CD14-positive monocyte (primary cell): Measurements from ENCODE around the gene IGLL5. TPM values are rescaled to one million over a fixed set of nuclear protein-coding genes. Genes with fewer than 3 reads are reported as not detected.
A peak's percentile ranks its signal among the peaks of the same experiment; 100 is the strongest.

Experiments used
- DNase-seq, 3 donors: peaks; one replicate each; pipeline ENCODE4 v3.0.0-alpha.2; 2011 to 2022
- H2AFZ ChIP-seq: 2 replicates; pipeline ENCODE4 v1.6.0; 2012; ENCODE audit warnings: mild to moderate bottlenecking, low read depth, low read length, inconsistent platforms; ENCODE audit not compliant: insufficient read depth, poor library complexity, severe bottlenecking
- H3K27ac ChIP-seq, 2 donors: 1 replicate in 1 of 2; 2 replicates in 1 of 2; pipeline ENCODE4 v1.5.1; 2012 to 2013; ENCODE audit warnings: low read length in 2 of 2, control low read depth in 1 of 2, inconsistent platforms in 1 of 2, low read depth in 1 of 2, mild to moderate bottlenecking in 1 of 2
- H3K27me3 ChIP-seq, 2 donors: one replicate each; pipeline versions ENCODE4 v1.6.0 to v1.6.1; 2011 to 2013; ENCODE audit warnings: low read length in 2 of 2; ENCODE audit not compliant: control insufficient read depth in 2 of 2, insufficient read depth in 2 of 2
- H3K36me3 ChIP-seq, 2 donors: replicated peaks in 1 of 2; 1 replicate in 1 of 2; 2 replicates in 1 of 2; pipeline versions ENCODE4 v1.5.1 to v1.6.1; 2012 to 2013; ENCODE audit warnings: low read length in 2 of 2, control low read depth in 1 of 2, inconsistent platforms in 1 of 2, mild to moderate bottlenecking in 1 of 2; ENCODE audit not compliant: insufficient read depth in 2 of 2, control insufficient read depth in 1 of 2
- H3K4me1 ChIP-seq, 2 donors: 1 replicate in 1 of 2; 2 replicates in 1 of 2; pipeline versions ENCODE4 v1.5.1 to v1.6.1; 2012 to 2013; ENCODE audit warnings: low read length in 2 of 2, control low read depth in 1 of 2, inconsistent platforms in 1 of 2, mild to moderate bottlenecking in 1 of 2, moderate library complexity in 1 of 2; ENCODE audit not compliant: insufficient read depth in 2 of 2, control insufficient read depth in 1 of 2
- H3K4me2 ChIP-seq: replicated peaks from 2 replicates; pipeline ENCODE3; 2012; ENCODE audit warnings: low read length, moderate library complexity, mild to moderate bottlenecking; ENCODE audit not compliant: poor library complexity, severe bottlenecking; ENCODE audit errors: extremely low read depth
- H3K4me3 ChIP-seq, 3 experiments: fragments of 200-600 bp in 1 of 3; sonication (generic) in 1 of 3; replicated peaks in 1 of 3; 1 replicate in 2 of 3; 2 replicates in 1 of 3; pipeline ENCODE4 v1.5.1; 2011 to 2013; ENCODE audit warnings: low read length in 3 of 3, mild to moderate bottlenecking in 3 of 3, control low read depth in 2 of 3, low read depth in 2 of 3, inconsistent platforms in 1 of 3, moderate library complexity in 1 of 3
- H3K79me2 ChIP-seq: 2 replicates; pipeline ENCODE4 v1.6.0; 2012; ENCODE audit warnings: mild to moderate bottlenecking, control low read depth, inconsistent platforms, low read length, moderate library complexity; ENCODE audit not compliant: insufficient read depth
- H3K9ac ChIP-seq: 2 replicates; pipeline ENCODE4 v1.6.0; 2017; ENCODE audit warnings: low read length, mild to moderate bottlenecking; ENCODE audit not compliant: insufficient read depth, poor library complexity, severe bottlenecking
- H3K9me3 ChIP-seq, 2 donors: replicated peaks in 1 of 2; 1 replicate in 1 of 2; 2 replicates in 1 of 2; pipeline versions ENCODE4 v1.5.1 to v1.6.1; 2012 to 2013; ENCODE audit warnings: low read length in 2 of 2, control low read depth in 1 of 2; ENCODE audit not compliant: control insufficient read depth in 1 of 2, insufficient read depth in 1 of 2
- H4K20me1 ChIP-seq: 2 replicates; pipeline ENCODE4 v1.6.0; 2012; ENCODE audit warnings: mild to moderate bottlenecking, low read length, control low read depth, moderate library complexity; ENCODE audit not compliant: insufficient read depth
- H3K27ac Mint-ChIP-seq, 7 donors: one replicate each; pipeline ENCODE4 v1.8.0; 2020; ENCODE audit warnings: mild to moderate bottlenecking in 7 of 7, mixed read lengths in 7 of 7, moderate library complexity in 6 of 7, inconsistent platforms in 2 of 7
- H3K27me3 Mint-ChIP-seq, 3 donors: one replicate each; pipeline ENCODE4 v1.8.0; 2021 to 2022; ENCODE audit warnings: low read depth in 3 of 3, mild to moderate bottlenecking in 3 of 3, mixed read lengths in 3 of 3, moderate library complexity in 3 of 3, inconsistent platforms in 1 of 3
- H3K36me3 Mint-ChIP-seq, 2 donors: one replicate each; pipeline ENCODE4 v1.8.0; 2020; ENCODE audit warnings: mixed read lengths in 2 of 2, inconsistent platforms in 1 of 2, mild to moderate bottlenecking in 1 of 2
- H3K4me1 Mint-ChIP-seq: one replicate; pipeline ENCODE4 v1.8.0; 2020; ENCODE audit warnings: mild to moderate bottlenecking, mixed read lengths
- H3K4me3 Mint-ChIP-seq, 2 donors: one replicate each; pipeline ENCODE4 v1.8.0; 2020; ENCODE audit warnings: mild to moderate bottlenecking in 2 of 2, mixed read lengths in 2 of 2, moderate library complexity in 1 of 2
- H3K9me3 Mint-ChIP-seq, 7 donors: one replicate each; pipeline ENCODE4 v1.8.0; 2020 to 2022; ENCODE audit warnings: mixed read lengths in 7 of 7, mild to moderate bottlenecking in 6 of 7, moderate library complexity in 6 of 7, inconsistent platforms in 2 of 7
- CTCF ChIP-seq: fragments of 200-600 bp; IDR thresholded peaks from one replicate; pipeline ENCODE4 v1.8.0; 2022; ENCODE audit warnings: antibody characterized with exemption, mild to moderate bottlenecking
- WGBS: methylation state at CpG from one replicate; pipeline ENCODE4 v1.1.5; 2013; ENCODE audit warnings: missing lambda C conversion rate; ENCODE audit not compliant: insufficient coverage; 5-methylcytosine and 5-hydroxymethylcytosine counted together
- intact Hi-C, 2 donors: fragments of 100-400 bp; cut with micrococcal nuclease; formaldehyde crosslinking; loops; one replicate each; pipeline versions ENCODE4 v1.15.0 to v1.15.1; 2023
- polyA plus RNA-seq, 3 donors: library from polyadenylated mRNA; depleted of rRNA in 1 of 3; unstranded in 2 of 3; stranded (reverse) in 1 of 3; fragments of 300-500 nt in 2 of 3; fragments of >200 nt in 1 of 3; fragmentation: Illumina TruSeq in 2 of 3; gene quantifications; 1 replicate in 2 of 3; 2 replicates in 1 of 3; pipeline ENCODE4 v1.2.3, GENCODE V29; 2012 to 2021

IGLL5 gene
- polyA plus RNA-seq, 3 donors, result 0.21 to 0.38 TPM; not detected in 1

- H3K27ac Mint-ChIP-seq, result peak overlapping the region in 1 of 7 donors; percentile 45
- Histone ChIP-seq H3K27me3 (no peaks in the 10 kb centered on the region), H3K4me1 (peaks cover 10 to 16% of the 10 kb centered on the region in 2 donors), H4K20me1 (no peaks in the 10 kb centered on the region), H3K79me2 (no peaks in the 10 kb centered on the region), H3K9ac (no peak overlapping the region), H3K9me3 (no peaks in the 10 kb centered on the region), H2AFZ (no peak overlapping the region), H3K4me2 (no peak overlapping the region), H3K36me3 (no peaks in the 10 kb centered on the region), H3K27ac (no peak overlapping the region), H3K4me3 (no peak overlapping the region)
- WGBS, result 100% methylated on average over 1 of the region's 5 CpGs
- intact Hi-C loops, result no loop called here
- H3K36me3 Mint-ChIP-seq, result no peaks in the 10 kb centered on the region
- no peak for DNase-seq
- H3K9me3 Mint-ChIP-seq, result no peaks in the 10 kb centered on the region
- peaks cover 0 to 7% (median under 1%) of the 10 kb centered on the region in 3 donors for H3K27me3 Mint-ChIP-seq
- H3K4me1 Mint-ChIP-seq, result peaks cover 15% of the 10 kb centered on the region
- no peak overlapping the region for H3K4me3 Mint-ChIP-seq
- TF ChIP-seq CTCF, result no peak
Measured at GRCh38 chr22:22865311-22866072, 22.1 kb upstream of the IGLL5 start.

GRCh38 chr22:22866381-22867111 lies 21.1 kb upstream of the IGLL5 start:
- H2AFZ ChIP-seq, result no peak overlapping the region
- no peaks in the 10 kb centered on the region for H3K36me3 Mint-ChIP-seq
- H3K4me2 ChIP-seq, result no peak overlapping the region
- H3K4me1 Mint-ChIP-seq, result peaks cover 15% of the 10 kb centered on the region
- no peaks in the 10 kb centered on the region for H3K9me3 ChIP-seq
- no peaks in the 10 kb centered on the region for H3K36me3 ChIP-seq
- no peak overlapping the region for H3K4me3 Mint-ChIP-seq
- no peak overlapping the region for H3K27ac ChIP-seq
- no peak overlapping the region for H3K9ac ChIP-seq
- H3K4me3 ChIP-seq, result no peak overlapping the region
- H3K27ac Mint-ChIP-seq, result no peak overlapping the region
- WGBS, result 77% methylated on average over 6 of the region's 8 CpGs
- intact Hi-C loops, result no loop called here
- H3K27me3 ChIP-seq, result no peaks in the 10 kb centered on the region
- no peaks in the 10 kb centered on the region for H3K9me3 Mint-ChIP-seq
- H3K79me2 ChIP-seq, result no peaks in the 10 kb centered on the region
- no peak for DNase-seq
- H3K4me1 ChIP-seq, result peaks cover 10 to 16% of the 10 kb centered on the region in 2 donors
- no peaks in the 10 kb centered on the region for H4K20me1 ChIP-seq
- TF ChIP-seq CTCF, result no peak
- peaks cover 0 to 4% (median 1%) of the 10 kb centered on the region in 3 donors for H3K27me3 Mint-ChIP-seq
